ENCODE measurements around the gene WNT9B. TPM values are rescaled to one million over a fixed set of nuclear protein-coding genes. Genes with fewer than 3 reads are reported as not detected.
"Not testable (repeated sequence)": the region's sequence is repeated elsewhere in the genome, so short reads cannot be mapped to it uniquely, and the experiment has no call there.

The WNT9B gene
- total and polyA plus RNA-seq, 2 experiments from 2014 or later: 0.17 TPM; not detected in 1

DNA sequence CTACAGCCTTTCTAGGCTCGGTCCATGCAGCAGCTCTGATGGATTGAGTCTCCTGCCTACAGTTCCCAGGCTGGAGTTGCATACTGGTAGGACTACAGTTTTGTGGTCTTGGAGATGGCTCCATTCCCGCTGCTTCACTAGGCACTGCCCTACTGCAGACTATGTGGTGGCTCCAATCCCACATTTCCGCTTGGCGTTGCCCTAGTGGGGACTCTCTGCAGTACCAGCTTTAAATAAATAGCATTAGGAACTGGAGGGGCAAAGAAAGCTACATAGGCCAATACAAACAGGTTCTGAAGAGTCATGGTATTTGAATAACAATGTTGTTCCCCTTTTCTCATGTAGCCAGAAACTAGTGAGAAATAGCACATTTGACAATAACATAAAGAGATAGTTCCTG is 66.1 kb downstream of the WNT9B start:
- H3K27ac ChIP-seq (ENCODE audit: low read depth): no peak overlapping the region
- H3F3A ChIP-seq (replicated peaks; ENCODE audit: low read depth): no peaks in the 10 kb centered on the region
- no peak overlapping the region for H3K4me2 ChIP-seq
- peaks cover 5% of the 10 kb centered on the region; the same call in 1 of the 2 replicates for H3K9me2 ChIP-seq (ENCODE audit: insufficient read depth)
- H3K36me3 Mint-ChIP-seq (ENCODE audit: low read depth): no peaks in the 10 kb centered on the region; the same call in 2 of the 3 replicates
- no peak overlapping the region for H3K4me3 ChIP-seq
- no peak overlapping the region for H3K27ac Mint-ChIP-seq
- H3K9me3 Mint-ChIP-seq: no peaks in the 10 kb centered on the region
- TF ChIP-seq, protein P1, sequence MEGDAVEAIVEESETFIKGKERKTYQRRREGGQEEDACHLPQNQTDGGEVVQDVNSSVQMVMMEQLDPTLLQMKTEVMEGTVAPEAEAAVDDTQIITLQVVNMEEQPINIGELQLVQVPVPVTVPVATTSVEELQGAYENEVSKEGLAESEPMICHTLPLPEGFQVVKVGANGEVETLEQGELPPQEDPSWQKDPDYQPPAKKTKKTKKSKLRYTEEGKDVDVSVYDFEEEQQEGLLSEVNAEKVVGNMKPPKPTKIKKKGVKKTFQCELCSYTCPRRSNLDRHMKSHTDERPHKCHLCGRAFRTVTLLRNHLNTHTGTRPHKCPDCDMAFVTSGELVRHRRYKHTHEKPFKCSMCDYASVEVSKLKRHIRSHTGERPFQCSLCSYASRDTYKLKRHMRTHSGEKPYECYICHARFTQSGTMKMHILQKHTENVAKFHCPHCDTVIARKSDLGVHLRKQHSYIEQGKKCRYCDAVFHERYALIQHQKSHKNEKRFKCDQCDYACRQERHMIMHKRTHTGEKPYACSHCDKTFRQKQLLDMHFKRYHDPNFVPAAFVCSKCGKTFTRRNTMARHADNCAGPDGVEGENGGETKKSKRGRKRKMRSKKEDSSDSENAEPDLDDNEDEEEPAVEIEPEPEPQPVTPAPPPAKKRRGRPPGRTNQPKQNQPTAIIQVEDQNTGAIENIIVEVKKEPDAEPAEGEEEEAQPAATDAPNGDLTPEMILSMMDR (conservative IDR thresholded peaks at IDR 0.05; ENCODE audit: low read depth in 2 of 2): peak in 1 of 2 experiments; percentile 32; a peak in 2 of 4 replicates
- TF ChIP-seq ZNF114 (CRISPR knock-in tag; IDR thresholded peaks at IDR 0.05) (no peak), EZH2 (IDR thresholded peaks at IDR 0.05; ENCODE audit: low read depth, unreplicated experiment) (no peak), STAT1 (IDR thresholded peaks at IDR 0.05; ENCODE audit: unreplicated experiment) (no peak), NANOG (IDR thresholded peaks at IDR 0.05; ENCODE audit: borderline replicate concordance) (no peak), EZH2phosphoT487 (IDR thresholded peaks at IDR 0.05; ENCODE audit: unreplicated experiment) (no peak), POLR2AphosphoS5 (IDR thresholded peaks at IDR 0.05; ENCODE audit: low read depth) (no peak)
- TF ChIP-seq, protein P2, sequence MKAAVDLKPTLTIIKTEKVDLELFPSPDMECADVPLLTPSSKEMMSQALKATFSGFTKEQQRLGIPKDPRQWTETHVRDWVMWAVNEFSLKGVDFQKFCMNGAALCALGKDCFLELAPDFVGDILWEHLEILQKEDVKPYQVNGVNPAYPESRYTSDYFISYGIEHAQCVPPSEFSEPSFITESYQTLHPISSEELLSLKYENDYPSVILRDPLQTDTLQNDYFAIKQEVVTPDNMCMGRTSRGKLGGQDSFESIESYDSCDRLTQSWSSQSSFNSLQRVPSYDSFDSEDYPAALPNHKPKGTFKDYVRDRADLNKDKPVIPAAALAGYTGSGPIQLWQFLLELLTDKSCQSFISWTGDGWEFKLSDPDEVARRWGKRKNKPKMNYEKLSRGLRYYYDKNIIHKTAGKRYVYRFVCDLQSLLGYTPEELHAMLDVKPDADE (IDR thresholded peaks at IDR 0.05): no peak
- no peak overlapping the region for H3K4me3 Mint-ChIP-seq
- DNase-seq (ENCODE audit: low spot score) (peak; percentile 31), ATAC-seq (peak; percentile 71)
- no peaks in the 10 kb centered on the region for H3K27me3 ChIP-seq (ENCODE audit: insufficient read depth)
- H2AFZ ChIP-seq: no peak overlapping the region
- peaks cover 1% of the 10 kb centered on the region for H3K27me3 Mint-ChIP-seq (ENCODE audit: insufficient read depth, low read depth, poor library complexity)
- no peaks in the 10 kb centered on the region; the same call in 1 of the 3 replicates for H3K4me1 Mint-ChIP-seq
- no peaks in the 10 kb centered on the region for H3K4me1 ChIP-seq (ENCODE audit: insufficient read depth)
- no peaks in the 10 kb centered on the region for H4K20me1 ChIP-seq (replicated peaks; ENCODE audit: insufficient read depth)
- peaks cover 3% of the 10 kb centered on the region; the same call in 1 of the 2 replicates for H3K79me2 ChIP-seq (replicated peaks; ENCODE audit: insufficient read depth)
- no peaks in the 10 kb centered on the region for H3K36me3 ChIP-seq (ENCODE audit: insufficient read depth)

DNA sequence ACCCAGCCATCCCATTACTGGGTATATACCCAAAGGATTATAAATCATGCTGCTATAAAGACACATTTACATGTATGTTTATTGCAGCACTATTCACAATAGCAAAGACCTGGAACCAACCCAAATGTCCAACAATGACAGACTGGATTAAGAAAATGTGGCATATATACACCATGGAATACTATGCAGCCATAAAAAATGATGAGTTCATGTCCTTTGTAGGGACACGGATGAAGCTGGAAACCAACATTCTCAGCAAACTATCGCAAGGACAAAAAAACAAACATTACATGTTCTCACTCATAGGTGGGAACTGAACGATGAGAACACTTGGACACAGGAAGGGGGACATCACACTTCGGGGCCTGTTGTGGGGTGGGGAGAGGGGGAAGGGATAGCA is 70.6 kb downstream of the WNT9B start:
- H3K36me3 Mint-ChIP-seq (ENCODE audit: low read depth); H3K9me2 ChIP-seq (ENCODE audit: insufficient read depth); H3K36me3 ChIP-seq (ENCODE audit: insufficient read depth); H3K4me1 ChIP-seq (ENCODE audit: insufficient read depth); H2AFZ ChIP-seq; H3K27ac Mint-ChIP-seq; H3K27me3 Mint-ChIP-seq (ENCODE audit: insufficient read depth, low read depth, poor library complexity); H3F3A ChIP-seq (replicated peaks; ENCODE audit: low read depth); H3K4me1 Mint-ChIP-seq; H3K27me3 ChIP-seq (ENCODE audit: insufficient read depth); ATAC-seq; DNase-seq (ENCODE audit: low spot score); H3K27ac ChIP-seq (ENCODE audit: low read depth); H3K9me3 Mint-ChIP-seq: not testable (repeated sequence)
- Histone ChIP-seq H3K4me2 (peak overlapping the region; percentile 91; the same call in 1 of the 2 replicates), H3K4me3 (peak overlapping the region; percentile 97), H4K20me1 (replicated peaks; ENCODE audit: insufficient read depth) (peaks cover 23% of the 10 kb centered on the region), H3K79me2 (replicated peaks; ENCODE audit: insufficient read depth) (peaks cover 43% of the 10 kb centered on the region)
- H3K4me3 Mint-ChIP-seq: peak overlapping the region; percentile 90

DNA sequence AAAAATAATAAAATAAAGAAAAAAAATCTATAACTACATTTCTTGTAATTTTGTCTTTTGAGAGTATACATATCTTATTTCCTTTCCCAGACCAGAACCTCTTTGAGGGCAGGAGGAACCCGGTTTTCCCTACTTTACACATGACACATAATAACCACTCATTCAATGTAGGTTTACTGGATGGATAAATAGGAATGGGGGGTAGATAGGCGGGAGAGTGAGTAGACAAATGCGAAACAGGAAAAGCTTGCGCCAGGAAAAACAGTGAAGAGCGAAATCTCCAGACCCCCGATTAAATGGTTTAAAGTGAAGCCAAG is 71.1 kb downstream of the WNT9B start:
- no peaks in the 10 kb centered on the region for H3K9me3 Mint-ChIP-seq
- ATAC-seq (no peak), DNase-seq (ENCODE audit: low spot score) (no peak)
- peaks cover 5% of the 10 kb centered on the region; the same call in 1 of the 2 replicates for H3K9me2 ChIP-seq (ENCODE audit: insufficient read depth)
- no peaks in the 10 kb centered on the region for H3K27me3 ChIP-seq (ENCODE audit: insufficient read depth)
- H2AFZ ChIP-seq: peak overlapping the region; percentile 94
- H3K27ac Mint-ChIP-seq: peak overlapping the region; percentile 100
- H3K36me3 ChIP-seq (ENCODE audit: insufficient read depth): no peaks in the 10 kb centered on the region
- H3K4me3 ChIP-seq: peak overlapping the region; percentile 97
- no peaks in the 10 kb centered on the region for H3K36me3 Mint-ChIP-seq (ENCODE audit: low read depth)
- no peaks in the 10 kb centered on the region for H3K27me3 Mint-ChIP-seq (ENCODE audit: insufficient read depth, low read depth, poor library complexity)
- H3K79me2 ChIP-seq (replicated peaks; ENCODE audit: insufficient read depth): peaks cover 48% of the 10 kb centered on the region
- H3K4me3 Mint-ChIP-seq: peak overlapping the region; percentile 90
- H3K4me1 ChIP-seq (ENCODE audit: insufficient read depth): peaks cover 5% of the 10 kb centered on the region; the same call in 1 of the 2 replicates
- peak overlapping the region; percentile 91 for H3K4me2 ChIP-seq
- no peaks in the 10 kb centered on the region for H3F3A ChIP-seq (replicated peaks; ENCODE audit: low read depth)
- H4K20me1 ChIP-seq (replicated peaks; ENCODE audit: insufficient read depth): peaks cover 27% of the 10 kb centered on the region
- H3K4me1 Mint-ChIP-seq: peaks cover 10% of the 10 kb centered on the region
- H3K27ac ChIP-seq (ENCODE audit: low read depth): peak overlapping the region; percentile 95
- TF ChIP-seq, protein P1 (conservative IDR thresholded peaks at IDR 0.05; ENCODE audit: low read depth in 2 of 2): no peak
- TF ChIP-seq CREB1 (CRISPR knock-in tag; IDR thresholded peaks at IDR 0.05; ENCODE audit: low read depth) (no peak), NANOG (IDR thresholded peaks at IDR 0.05; ENCODE audit: borderline replicate concordance) (no peak), STAT1 (IDR thresholded peaks at IDR 0.05; ENCODE audit: unreplicated experiment) (no peak), POLR2AphosphoS5 (IDR thresholded peaks at IDR 0.05; ENCODE audit: low read depth) (no peak), ZNF331 (CRISPR knock-in tag; IDR thresholded peaks at IDR 0.05; ENCODE audit: low read depth) (no peak), ZNF114 (CRISPR knock-in tag; IDR thresholded peaks at IDR 0.05) (no peak)

Data from GM23338 (cell line).